Activated CD4-positive, alpha-beta T cell treated with anti-CD3 and anti-CD28 coated beads, Interleukin-2, amount 50 U/mL, for 1 hour (primary cell): ENCODE results near the gene PEG3.
"Not testable (repeated sequence)": the region's sequence is repeated elsewhere in the genome, so short reads cannot be mapped to it uniquely, and the experiment has no call there.

Experiments
- DNase-seq: peaks from one replicate; pipeline ENCODE4 v3.0.0-alpha.2; 2020

Gene PEG3

GRCh38 chr19:56840451-56841192, at the start of gene PEG3, which contains the start of gene ZIM2:
PEG3 (minus strand) TSS chr19:56840726; CDS start chr19:56824655, 16,071 bp downstream.
ZIM2 (minus strand) TSS chr19:56840726; CDS start chr19:56824277, 16,449 bp downstream.
- DNase-seq = no peak

GRCh38 chr19:56885173-56885985, 44.9 kb upstream of the PEG3 start:
- DNase-seq = no peak

GRCh38 chr19:56884441-56884840, 43.9 kb upstream of the PEG3 start:
- DNase-seq = no peak

- no peak for DNase-seq
These were observed 40.2 kb upstream of the PEG3 start for GRCh38 chr19:56880592-56881190.

- DNase-seq = no peak
These were observed 36.7 kb upstream of the PEG3 start for GRCh38 chr19:56877069-56877715.

GRCh38 chr19:56875717-56876116, 35.2 kb upstream of the PEG3 start:
- DNase-seq = no peak

GRCh38 chr19:56874530-56874929, 34.0 kb upstream of the PEG3 start:
- DNase-seq = no peak

- no peak for DNase-seq
These were observed 33.0 kb upstream of the PEG3 start for GRCh38 chr19:56873493-56873892.

- DNase-seq = no peak
These were observed 29.4 kb upstream of the PEG3 start for GRCh38 chr19:56869886-56870285.

- DNase-seq = no peak
These were observed 27.9 kb upstream of the PEG3 start for GRCh38 chr19:56868446-56868845.

- no peak for DNase-seq
These were observed 26.0 kb upstream of the PEG3 start for GRCh38 chr19:56866538-56866937.

- DNase-seq = no peak
These were observed 24.1 kb upstream of the PEG3 start for GRCh38 chr19:56864443-56865125.

- DNase-seq = no peak
These were observed 22.2 kb upstream of the PEG3 start for GRCh38 chr19:56862741-56863140.

- not testable (repeated sequence) for DNase-seq
These were observed 19.9 kb upstream of the PEG3 start for GRCh38 chr19:56860409-56860808.

GRCh38 chr19:56858026-56858425, 17.5 kb upstream of the PEG3 start:
- DNase-seq = no peak

GRCh38 chr19:56856822-56857221, 16.3 kb upstream of the PEG3 start:
- no peak for DNase-seq

- not testable (repeated sequence) for DNase-seq
These were observed 11.8 kb upstream of the PEG3 start for GRCh38 chr19:56852361-56852760.

- no peak for DNase-seq
These were observed 7.6 kb upstream of the PEG3 start for GRCh38 chr19:56848166-56848565.

GRCh38 chr19:56842412-56842811, 1.9 kb upstream of the PEG3 start:
- no peak for DNase-seq

GRCh38 chr19:56841193-56841543, 642 bp upstream of the PEG3 start:
- no peak for DNase-seq

GRCh38 chr19:56839652-56840450, 675 bp downstream of the PEG3 start:
- no peak for DNase-seq
